Measurements from ENCODE around the gene ANKS1B.

DNA sequence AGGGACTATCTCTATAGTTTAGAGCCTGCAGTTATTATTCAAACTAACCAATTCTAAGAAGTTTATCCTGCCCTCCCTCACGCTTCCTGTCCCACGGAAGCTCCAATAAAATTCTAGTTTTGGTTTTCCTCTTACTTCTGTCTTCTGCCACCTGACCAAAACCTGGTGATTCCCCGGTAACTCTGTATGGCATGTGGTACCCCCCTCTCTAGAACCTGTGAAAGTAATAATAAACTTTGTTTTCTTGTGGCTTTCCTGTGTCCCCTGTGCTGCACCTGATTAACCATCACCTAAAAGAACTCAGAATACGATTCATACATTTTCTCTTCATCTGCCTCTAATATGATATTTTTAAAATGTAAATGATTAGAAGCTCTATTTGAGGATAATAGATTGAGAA lies 959.9 kb downstream of the ANKS1B start:
- no peak for TF ChIP-seq POLR2A (IDR thresholded peaks at IDR 0.05)
- TF ChIP-seq, protein P1, sequence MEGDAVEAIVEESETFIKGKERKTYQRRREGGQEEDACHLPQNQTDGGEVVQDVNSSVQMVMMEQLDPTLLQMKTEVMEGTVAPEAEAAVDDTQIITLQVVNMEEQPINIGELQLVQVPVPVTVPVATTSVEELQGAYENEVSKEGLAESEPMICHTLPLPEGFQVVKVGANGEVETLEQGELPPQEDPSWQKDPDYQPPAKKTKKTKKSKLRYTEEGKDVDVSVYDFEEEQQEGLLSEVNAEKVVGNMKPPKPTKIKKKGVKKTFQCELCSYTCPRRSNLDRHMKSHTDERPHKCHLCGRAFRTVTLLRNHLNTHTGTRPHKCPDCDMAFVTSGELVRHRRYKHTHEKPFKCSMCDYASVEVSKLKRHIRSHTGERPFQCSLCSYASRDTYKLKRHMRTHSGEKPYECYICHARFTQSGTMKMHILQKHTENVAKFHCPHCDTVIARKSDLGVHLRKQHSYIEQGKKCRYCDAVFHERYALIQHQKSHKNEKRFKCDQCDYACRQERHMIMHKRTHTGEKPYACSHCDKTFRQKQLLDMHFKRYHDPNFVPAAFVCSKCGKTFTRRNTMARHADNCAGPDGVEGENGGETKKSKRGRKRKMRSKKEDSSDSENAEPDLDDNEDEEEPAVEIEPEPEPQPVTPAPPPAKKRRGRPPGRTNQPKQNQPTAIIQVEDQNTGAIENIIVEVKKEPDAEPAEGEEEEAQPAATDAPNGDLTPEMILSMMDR (IDR thresholded peaks at IDR 0.05): no peak
